Common myeloid progenitor, CD34-positive (primary cell): ENCODE measurements around the gene OPRM1.

ENCODE experiments used
- CTCF ChIA-PET: fragments of 350-600 bp; sonication (Branson Sonifier 250); formaldehyde crosslinking; loops from one replicate; lab custom pipeline; 2021; ENCODE audit warnings: antibody characterized with exemption; lab: Charles Lee
- POLR2A ChIA-PET: fragments of 350-600 bp; sonication (Branson Sonifier 250); formaldehyde crosslinking; loops from one replicate; lab custom pipeline; 2021; ENCODE audit warnings: antibody characterized with exemption; lab: Charles Lee
- DNase-seq, 3 donors: peaks; one replicate each; pipeline versions ENCODE4 v3.0.0 to v3.0.0-alpha.2; 2013
- H3K27ac ChIP-seq, 2 experiments: 1 replicate in 1 of 2; 2 replicates in 1 of 2; pipeline ENCODE4 v1.7.0; 2013; ENCODE audit warnings: inconsistent platforms in 2 of 2, low read length in 2 of 2, mild to moderate bottlenecking in 2 of 2, low read depth in 1 of 2, moderate library complexity in 1 of 2; ENCODE audit not compliant: severe bottlenecking in 2 of 2, insufficient read depth in 1 of 2, poor library complexity in 1 of 2
- H3K27me3 ChIP-seq, 5 experiments: replicated peaks in 2 of 5; 1 replicate in 3 of 5; 2 replicates in 2 of 5; pipeline versions ENCODE4 v1.6.1 to v1.7.0; 2013; ENCODE audit warnings: low read length in 4 of 5, mild to moderate bottlenecking in 2 of 5, moderate library complexity in 2 of 5, inconsistent platforms in 1 of 5; ENCODE audit not compliant: insufficient read depth in 5 of 5, control insufficient read depth in 4 of 5
- H3K36me3 ChIP-seq, 4 experiments: 1 replicate in 2 of 4; 2 replicates in 2 of 4; pipeline versions ENCODE4 v1.6.1 to v1.7.0; 2013; ENCODE audit warnings: low read length in 3 of 4, control low read depth in 1 of 4, mild to moderate bottlenecking in 1 of 4; ENCODE audit not compliant: control insufficient read depth in 4 of 4, insufficient read depth in 4 of 4
- H3K4me1 ChIP-seq, 4 experiments: 1 replicate in 3 of 4; 2 replicates in 1 of 4; pipeline versions ENCODE4 v1.6.1 to v1.7.1; 2013; ENCODE audit warnings: low read length in 3 of 4, mild to moderate bottlenecking in 3 of 4, control low read depth in 1 of 4, inconsistent platforms in 1 of 4, moderate library complexity in 1 of 4; ENCODE audit not compliant: control insufficient read depth in 4 of 4, insufficient read depth in 4 of 4; ENCODE audit errors: control extremely low read depth in 1 of 4
- H3K4me3 ChIP-seq, 7 experiments: 1 replicate in 4 of 7; 2 replicates in 3 of 7; pipeline versions ENCODE4 v1.5.1 to v1.7.0; 2013; ENCODE audit warnings: mild to moderate bottlenecking in 7 of 7, low read length in 6 of 7, moderate library complexity in 6 of 7, inconsistent platforms in 2 of 7, low read depth in 2 of 7, control low read depth in 1 of 7; ENCODE audit not compliant: insufficient read depth in 4 of 7, control insufficient read depth in 1 of 7; ENCODE audit errors: extremely low read depth in 1 of 7
- H3K9me3 ChIP-seq, 5 experiments: 1 replicate in 4 of 5; 2 replicates in 1 of 5; pipeline versions ENCODE4 v1.6.1 to v1.7.1; 2013; ENCODE audit warnings: low read length in 4 of 5, mild to moderate bottlenecking in 2 of 5, inconsistent platforms in 1 of 5, low read depth in 1 of 5, moderate library complexity in 1 of 5; ENCODE audit not compliant: control insufficient read depth in 4 of 5, insufficient read depth in 2 of 5; ENCODE audit errors: control extremely low read depth in 1 of 5
- WGBS: methylation state at CpG from one replicate; pipeline ENCODE4 v1.1.5; 2013; ENCODE audit not compliant: insufficient coverage; 5-methylcytosine and 5-hydroxymethylcytosine counted together

Gene OPRM1

GRCh38 chr6:154226461-154226860 lies 187.4 kb downstream of the OPRM1 start:
- no peak for DNase-seq
- H3K4me1 ChIP-seq, result peaks cover 0 to 13% (median 2%) of the 10 kb centered on the region in 4 experiments
- H3K27ac ChIP-seq, result no peak overlapping the region
- 100% methylated on average over 3 of the region's 3 CpGs for WGBS
- no peaks in the 10 kb centered on the region for H3K9me3 ChIP-seq
- ChIA-PET CTCF (interaction anchor here (1.1 kb wide), 1 partner anchor 18 kb away, joined by 3 read pairs; no protein-coding TSS in a partner anchor), POLR2A (no interaction called here)
- no peaks in the 10 kb centered on the region for H3K36me3 ChIP-seq
- no peak overlapping the region for H3K4me3 ChIP-seq
- no peaks in the 10 kb centered on the region for H3K27me3 ChIP-seq

GRCh38 chr6:154227862-154228520 lies 189.0 kb downstream of the OPRM1 start:
- Histone ChIP-seq H3K36me3 (no peaks in the 10 kb centered on the region), H3K27ac (no peak overlapping the region), H3K4me3 (no peak overlapping the region), H3K9me3 (no peaks in the 10 kb centered on the region), H3K27me3 (no peaks in the 10 kb centered on the region), H3K4me1 (peaks cover 0 to 13% (median 2%) of the 10 kb centered on the region in 4 experiments)
- WGBS, result 96% methylated on average over 6 of the region's 7 CpGs
- POLR2A ChIA-PET, result no interaction called here
- no peak for DNase-seq
- CTCF ChIA-PET, result no interaction called here

- ChIA-PET POLR2A (no interaction called here), CTCF (no interaction called here)
- DNase-seq, result no peak
- H3K4me3 ChIP-seq, result no peak overlapping the region
- no peaks in the 10 kb centered on the region for H3K9me3 ChIP-seq
- H3K27ac ChIP-seq, result no peak overlapping the region
- H3K36me3 ChIP-seq, result no peaks in the 10 kb centered on the region
- H3K27me3 ChIP-seq, result no peaks in the 10 kb centered on the region
- peaks cover 0 to 15% (median 2%) of the 10 kb centered on the region in 4 experiments for H3K4me1 ChIP-seq
- WGBS, result 100% methylated on average over 1 of the region's 4 CpGs
Observed at GRCh38 chr6:154228521-154228905, 189.5 kb downstream of the OPRM1 start.

- Histone ChIP-seq H3K36me3 (no peaks in the 10 kb centered on the region), H3K9me3 (no peaks in the 10 kb centered on the region), H3K4me3 (peak overlapping the region in 1 of 7 experiments; percentile 12), H3K4me1 (peaks cover 0 to 25% (median 4%) of the 10 kb centered on the region in 4 experiments), H3K27ac (no peak overlapping the region), H3K27me3 (no peaks in the 10 kb centered on the region)
- POLR2A ChIA-PET, result no interaction called here
- 80% methylated on average over 3 of the region's 6 CpGs for WGBS
- DNase-seq, result peak in 2 of 3 donors; percentile 44 to 65
- CTCF ChIA-PET, result no interaction called here
Observed at GRCh38 chr6:154229786-154230185, 190.7 kb downstream of the OPRM1 start.

GRCh38 chr6:154230393-154230792 lies 191.4 kb downstream of the OPRM1 start:
- H3K27ac ChIP-seq, result no peak overlapping the region
- no peak for DNase-seq
- H3K9me3 ChIP-seq, result no peaks in the 10 kb centered on the region
- WGBS, result no CpG with 5 or more reads among the region's 3 CpGs
- ChIA-PET POLR2A (no interaction called here), CTCF (no interaction called here)
- H3K36me3 ChIP-seq, result no peaks in the 10 kb centered on the region
- H3K4me1 ChIP-seq, result peaks cover 0 to 25% (median 4%) of the 10 kb centered on the region in 4 experiments
- H3K27me3 ChIP-seq, result no peaks in the 10 kb centered on the region
- H3K4me3 ChIP-seq, result no peak overlapping the region

GRCh38 chr6:154230910-154231595 lies 192.0 kb downstream of the OPRM1 start:
- no peak for DNase-seq
- H3K27ac ChIP-seq, result no peak overlapping the region
- no peaks in the 10 kb centered on the region for H3K27me3 ChIP-seq
- H3K4me3 ChIP-seq, result no peak overlapping the region
- H3K9me3 ChIP-seq, result no peaks in the 10 kb centered on the region
- ChIA-PET POLR2A (no interaction called here), CTCF (interaction anchor here (1.5 kb wide), 1 partner anchor 10 kb away, joined by 6 read pairs; no protein-coding TSS in a partner anchor)
- no peaks in the 10 kb centered on the region for H3K36me3 ChIP-seq
- peaks cover 0 to 25% (median 4%) of the 10 kb centered on the region in 4 experiments for H3K4me1 ChIP-seq
- 100% methylated on average over 2 of the region's 5 CpGs for WGBS
